Stimulated activated CD4-positive, alpha-beta T cell treated with anti-CD3 and anti-CD28 coated beads, TNF-alpha, amount 100 ng/mL, for 48 hours (primary cell): ENCODE data around the gene TMEM231.
"Not testable (repeated sequence)": the region's sequence is repeated elsewhere in the genome, so short reads cannot be mapped to it uniquely, and the experiment has no call there.

Experiments
- DNase-seq, 3 donors: peaks; one replicate each; pipeline ENCODE4 v3.0.0-alpha.2; 2020; ENCODE audit warnings: low read depth in 3 of 3

Gene TMEM231

GRCh38 chr16:75566758-75567255 is 10.8 kb upstream of the TMEM231 start:
- DNase-seq: peak in 1 of 3 donors; percentile 9

- DNase-seq: peak; percentile 74 to 88 (median 80)
These were observed 10.1 kb upstream of the TMEM231 start, which contains the start of gene GABARAPL2 for GRCh38 chr16:75566040-75566757. TSS of gene GABARAPL2 (plus strand) at chr16:75566379. CDS start at chr16:75566487, 108 bp downstream.

- DNase-seq: no peak
These were observed 9.6 kb upstream of the TMEM231 start for GRCh38 chr16:75565640-75566039.

GRCh38 chr16:75559564-75560372 is 3.7 kb upstream of the TMEM231 start:
- DNase-seq: no peak

GRCh38 chr16:75558846-75559401 is 2.9 kb upstream of the TMEM231 start:
- no peak for DNase-seq

- no peak for DNase-seq
These were observed 439 bp upstream of the TMEM231 start for GRCh38 chr16:75556431-75556950.

- peak in 1 of 3 donors; percentile 4 for DNase-seq
These were observed 792 bp downstream of the TMEM231 start for GRCh38 chr16:75555213-75555706.

- no peak for DNase-seq
These were observed 3.1 kb downstream of the TMEM231 start for GRCh38 chr16:75552951-75553350.

GRCh38 chr16:75550211-75550662 is 5.8 kb downstream of the TMEM231 start:
- DNase-seq: peak in 1 of 3 donors; percentile 3

- not testable (repeated sequence) for DNase-seq
These were observed 7.6 kb downstream of the TMEM231 start for GRCh38 chr16:75548456-75548855.

GRCh38 chr16:75546293-75546692 is 9.8 kb downstream of the TMEM231 start:
- DNase-seq: no peak

GRCh38 chr16:75545879-75546278 is 10.2 kb downstream of the TMEM231 start:
- not testable (repeated sequence) for DNase-seq

GRCh38 chr16:75542462-75542861 is 13.6 kb downstream of the TMEM231 start:
- DNase-seq: not testable (repeated sequence)

- no peak for DNase-seq
These were observed 14.8 kb downstream of the TMEM231 start for GRCh38 chr16:75541236-75541635.

GRCh38 chr16:75538882-75539565 is 17.0 kb downstream of the TMEM231 start:
- DNase-seq: not testable (repeated sequence)

- DNase-seq: no peak
These were observed 18.3 kb downstream of the TMEM231 start for GRCh38 chr16:75537776-75538175.

- no peak for DNase-seq
These were observed 20.2 kb downstream of the TMEM231 start, which contains the start of gene CHST5 for GRCh38 chr16:75535901-75536300. TSS of gene CHST5 (minus strand) at chr16:75536108. CDS start at chr16:75530384, 5,724 bp downstream.

GRCh38 chr16:75535211-75535843 is 20.7 kb downstream of the TMEM231 start:
- no peak for DNase-seq

- no peak for DNase-seq
These were observed 21.4 kb downstream of the TMEM231 start for GRCh38 chr16:75534560-75535205.

- DNase-seq: no peak
These were observed 23.3 kb downstream of the TMEM231 start for GRCh38 chr16:75532791-75533190.
